C1 segment of cervical spinal cord (tissue), 14 donors: ENCODE data around the gene FAM78A.
"Not testable (repeated sequence)": the region's sequence is repeated elsewhere in the genome, so short reads cannot be mapped to it uniquely, and the experiment has no call there.

Experiments used
- DNase-seq, 14 donors: peaks; one replicate each; lab custom pipeline; 2025; lab: John Stamatoyannopoulos, UW

The FAM78A gene

GRCh38 chr9:131266266-131267229 is 9.8 kb downstream of the FAM78A start:
- DNase-seq: no peak

- DNase-seq: no peak
Measured at GRCh38 chr9:131264231-131264630, 12.1 kb downstream of the FAM78A start.

GRCh38 chr9:131263701-131264100 is 12.6 kb downstream of the FAM78A start:
- DNase-seq: no peak

GRCh38 chr9:131263033-131263343 is 13.3 kb downstream of the FAM78A start:
- not testable (repeated sequence) for DNase-seq

GRCh38 chr9:131262327-131263032 is 13.8 kb downstream of the FAM78A start:
- DNase-seq: no peak

GRCh38 chr9:131260751-131261452 is 15.4 kb downstream of the FAM78A start:
- no peak for DNase-seq

GRCh38 chr9:131259916-131260597 is 16.3 kb downstream of the FAM78A start:
- DNase-seq: no peak

GRCh38 chr9:131259432-131259898 is 16.8 kb downstream of the FAM78A start:
- no peak for DNase-seq

- DNase-seq: no peak
Measured at GRCh38 chr9:131258698-131259431, 17.4 kb downstream of the FAM78A start.

- DNase-seq: no peak
Measured at GRCh38 chr9:131258186-131258585, 18.1 kb downstream of the FAM78A start.

- DNase-seq: no peak
Measured at GRCh38 chr9:131257266-131258025, 18.9 kb downstream of the FAM78A start.

- peak in 1 of 14 donors; percentile 60 for DNase-seq
Measured at GRCh38 chr9:131255676-131256197, 20.6 kb downstream of the FAM78A start.

GRCh38 chr9:131254626-131255025 is 21.7 kb downstream of the FAM78A start:
- DNase-seq: no peak

- peak in 4 of 14 donors; percentile 26 to 68 (median 46) for DNase-seq
Measured at GRCh38 chr9:131253891-131254491, 22.3 kb downstream of the FAM78A start.

GRCh38 chr9:131252120-131252519 is 24.2 kb downstream of the FAM78A start:
- no peak for DNase-seq

GRCh38 chr9:131246618-131247017 is 29.7 kb downstream of the FAM78A start:
- no peak for DNase-seq

- DNase-seq: not testable (repeated sequence)
Measured at GRCh38 chr9:131244331-131244730, 32.0 kb downstream of the FAM78A start.

- DNase-seq: no peak
Measured at GRCh38 chr9:131240047-131240921, 36.0 kb downstream of the FAM78A start.
